Endometrium (tissue), 2 donors: ENCODE data around the gene SELENON.

Source experiments
- FAIRE-seq: peaks from 2 replicates; lab custom pipeline; 2012; peaks lifted over from hg19 to GRCh38; lab: Jason Lieb, UNC
- donor health status: control.
- donor health status: control.

Gene SELENON

DNA sequence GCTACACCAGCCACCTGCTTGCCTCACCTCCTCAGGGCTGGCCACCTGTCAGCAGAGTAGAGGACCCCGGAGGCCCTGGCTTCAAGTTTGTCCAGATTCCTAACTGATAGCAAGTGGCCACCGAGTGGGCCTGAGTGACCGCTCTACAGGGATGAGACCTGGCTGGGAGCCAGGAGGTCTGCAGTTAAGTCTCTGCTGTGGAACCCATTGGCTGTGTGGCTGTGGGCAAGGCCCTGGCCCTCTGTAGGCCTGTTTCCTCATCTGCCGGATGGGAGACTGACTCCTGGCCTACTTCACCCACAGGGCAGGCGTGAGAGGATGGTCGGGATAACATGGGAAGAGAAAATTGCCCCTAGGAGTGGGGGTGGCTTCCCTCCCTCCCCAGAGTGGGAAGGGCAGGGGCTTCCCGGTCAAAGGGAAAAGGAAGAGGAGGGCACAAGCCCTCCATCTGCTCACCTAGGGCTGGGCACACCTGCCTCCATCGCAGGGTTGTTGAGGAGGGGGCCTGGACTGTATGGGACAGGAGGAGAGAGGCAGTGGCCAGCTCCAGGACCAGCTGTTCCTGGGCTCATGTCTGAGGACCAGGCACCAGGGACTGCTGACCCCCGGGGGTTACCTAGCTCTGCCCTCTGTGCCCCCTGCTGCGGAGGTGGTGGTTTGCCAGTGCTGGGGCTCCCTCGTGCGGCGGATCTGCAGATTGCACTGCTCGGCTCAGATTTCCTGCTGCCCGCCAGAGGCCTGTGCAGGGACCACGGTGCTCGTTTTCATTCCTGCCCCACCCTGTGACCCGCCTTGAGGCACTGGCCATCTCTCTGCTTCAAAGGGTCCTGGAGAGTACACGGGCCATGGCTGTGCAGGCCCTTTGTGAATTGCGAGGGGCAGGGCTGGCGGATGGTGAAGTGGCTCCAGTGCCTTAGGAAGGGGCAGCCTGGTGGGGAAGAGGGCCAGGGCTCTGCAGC is 10.6 kb downstream of the SELENON start:
- FAIRE-seq: no peak

DNA sequence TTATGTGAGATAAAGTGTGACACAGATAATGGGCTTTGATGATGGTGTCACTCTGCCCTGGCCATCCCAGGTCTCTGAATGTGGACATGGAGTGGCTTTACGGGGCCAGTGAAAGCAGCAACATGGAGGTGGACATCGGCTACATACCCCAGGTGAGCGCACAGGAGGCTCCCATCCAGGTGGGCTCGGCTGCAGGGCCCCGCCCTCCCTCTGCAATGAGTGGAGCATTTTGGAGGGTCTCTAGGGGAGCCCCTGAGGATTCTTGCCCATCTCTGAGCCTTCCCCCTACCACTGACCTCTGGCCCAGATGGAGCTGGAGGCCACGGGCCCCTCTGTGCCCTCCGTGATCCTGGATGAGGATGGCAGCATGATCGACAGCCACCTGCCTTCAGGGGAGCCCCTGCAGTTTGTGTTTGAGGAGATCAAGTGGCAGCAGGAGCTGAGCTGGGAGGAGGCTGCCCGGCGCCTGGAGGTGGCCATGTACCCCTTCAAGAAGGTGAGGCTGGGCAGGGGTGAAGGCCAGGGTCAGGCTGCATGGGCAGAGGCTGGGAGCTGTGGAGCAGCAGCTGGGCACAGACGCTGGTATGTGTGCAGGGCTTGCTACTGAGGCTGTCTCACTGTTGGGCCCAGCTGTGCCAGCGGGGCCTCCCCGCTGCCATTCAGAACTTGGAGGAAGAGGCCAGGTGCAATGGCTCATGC is 11.5 kb downstream of the SELENON start:
- FAIRE-seq: no peak

DNA sequence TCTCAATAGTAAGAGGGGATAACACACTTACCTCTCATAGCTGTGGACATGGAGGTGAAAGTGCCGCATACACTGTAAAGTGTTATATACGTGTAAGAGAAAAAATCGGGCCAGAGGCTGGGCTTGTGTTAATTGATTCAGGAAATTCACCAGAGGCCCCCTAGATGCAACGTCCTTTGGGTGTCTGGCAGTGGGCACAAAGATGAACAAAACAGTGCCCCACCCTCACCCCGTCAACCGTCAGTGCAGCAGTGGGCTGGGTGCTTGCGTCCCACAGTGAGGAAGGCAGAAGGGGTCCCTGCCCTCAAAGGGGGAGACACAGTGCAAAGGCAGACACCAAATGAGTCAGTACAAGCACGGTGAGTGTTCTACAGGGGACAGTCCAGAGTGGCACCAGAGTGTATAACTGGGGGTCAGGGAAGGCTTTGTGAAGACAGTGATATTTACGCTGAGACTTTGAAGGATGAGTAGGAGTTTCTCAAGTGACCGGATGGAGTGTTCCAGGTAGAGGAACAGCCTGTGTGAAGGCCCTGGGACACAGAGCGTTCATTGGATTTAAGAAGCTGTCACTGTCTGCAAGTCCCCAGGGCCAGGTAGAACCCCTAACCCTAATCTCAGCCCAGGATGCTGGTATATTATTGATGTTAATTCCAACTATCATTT is 13.2 kb downstream of the SELENON start:
- FAIRE-seq: no peak

DNA sequence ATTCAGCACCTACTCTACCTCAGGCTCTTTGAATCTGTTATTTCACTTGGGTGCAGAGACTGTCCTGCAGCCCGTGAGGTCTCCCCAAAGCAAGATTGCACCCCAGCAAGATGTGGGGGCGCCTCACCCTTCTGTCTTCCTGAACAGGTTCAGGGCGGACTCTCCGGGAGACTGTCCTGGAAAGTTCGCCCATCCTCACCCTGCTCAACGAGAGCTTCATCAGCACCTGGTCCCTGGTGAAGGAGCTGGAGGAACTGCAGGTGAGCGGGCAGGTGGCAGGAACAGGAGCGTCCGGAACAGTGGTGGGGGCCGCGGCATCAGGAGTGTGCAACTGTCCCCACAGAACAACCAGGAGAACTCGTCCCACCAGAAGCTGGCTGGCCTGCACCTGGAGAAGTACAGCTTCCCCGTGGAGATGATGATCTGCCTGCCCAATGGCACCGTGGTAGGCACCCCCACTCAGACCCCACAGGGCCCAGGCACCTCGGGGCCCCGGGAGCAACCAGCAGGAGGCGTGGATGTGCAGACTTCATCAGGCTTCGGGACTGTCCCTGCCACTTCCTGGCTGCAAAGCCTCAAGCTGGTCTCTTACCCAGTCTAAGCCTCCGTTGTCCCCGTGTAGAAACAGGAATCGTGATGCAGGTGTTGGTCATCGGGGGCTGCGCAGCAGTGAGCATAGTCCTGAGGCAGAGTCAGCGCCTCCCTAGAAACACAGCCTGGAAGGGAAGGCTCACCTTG is 13.9 kb downstream of the SELENON start:
- no peak for FAIRE-seq

DNA sequence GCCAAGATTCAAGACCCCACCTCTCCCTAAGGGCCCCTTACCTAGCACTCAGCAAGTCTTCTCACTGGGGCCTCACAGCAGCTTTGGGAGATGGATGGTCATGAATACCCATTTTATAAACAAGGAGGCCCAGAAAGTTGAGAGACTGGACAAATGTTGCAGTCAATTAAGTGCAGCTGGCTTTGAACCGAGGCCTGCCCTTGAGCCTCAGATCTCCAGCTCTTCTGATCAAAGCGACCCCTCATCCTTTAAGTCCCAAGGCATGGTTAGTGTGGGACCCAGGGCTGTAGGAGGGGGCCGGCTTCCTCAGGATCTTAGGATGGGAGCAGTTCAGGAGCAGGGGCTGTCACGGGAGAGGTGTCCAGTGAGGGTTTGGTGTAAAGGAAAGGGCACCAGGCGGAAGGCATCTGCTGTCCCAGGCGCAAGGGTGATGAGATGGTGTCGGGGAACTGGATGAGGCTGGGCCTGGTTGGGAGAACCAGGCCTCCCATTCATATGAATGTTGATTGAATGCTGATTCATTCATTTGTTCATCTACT is 14.6 kb downstream of the SELENON start:
- no peak for FAIRE-seq

DNA sequence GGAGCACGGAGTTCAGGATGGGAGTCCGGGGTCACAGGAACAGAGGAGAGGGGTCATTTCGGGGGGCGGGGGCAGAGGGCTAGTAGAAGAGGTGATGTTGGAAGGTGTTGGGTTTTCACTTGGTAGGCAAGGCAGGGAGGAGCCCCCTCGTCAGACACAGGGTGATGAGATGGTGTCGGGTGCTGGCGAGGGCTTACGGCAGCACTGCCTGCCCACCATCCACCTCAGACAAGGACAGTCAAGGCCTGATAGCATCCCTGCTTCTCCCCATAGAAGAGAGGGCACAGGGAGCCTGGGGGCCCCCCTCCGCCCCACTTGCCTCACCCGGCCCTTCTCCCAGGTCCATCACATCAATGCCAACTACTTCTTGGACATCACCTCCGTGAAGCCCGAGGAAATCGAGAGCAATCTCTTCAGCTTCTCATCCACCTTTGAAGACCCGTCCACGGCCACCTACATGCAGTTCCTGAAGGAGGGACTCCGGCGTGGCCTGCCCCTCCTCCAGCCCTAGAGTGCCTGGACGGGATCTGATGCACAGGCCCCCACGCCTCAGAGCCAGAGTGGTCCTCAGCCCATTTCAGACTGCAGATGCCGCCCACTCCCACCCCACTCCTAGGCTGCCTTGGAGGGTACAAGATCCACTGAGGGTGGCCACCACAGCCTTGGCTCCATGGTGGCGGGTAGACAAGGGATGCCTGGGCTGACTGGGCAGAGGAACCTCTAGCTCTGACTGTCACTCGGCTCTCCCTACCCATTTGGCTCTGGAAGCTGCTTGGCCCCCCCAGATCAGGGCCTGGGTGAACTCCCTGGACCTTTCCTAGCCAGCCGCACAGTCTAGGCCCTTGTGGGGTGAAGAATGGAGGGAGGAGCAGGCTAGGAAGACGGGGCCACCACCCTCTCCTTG is 15.5 kb downstream of the SELENON start:
- no peak for FAIRE-seq

DNA sequence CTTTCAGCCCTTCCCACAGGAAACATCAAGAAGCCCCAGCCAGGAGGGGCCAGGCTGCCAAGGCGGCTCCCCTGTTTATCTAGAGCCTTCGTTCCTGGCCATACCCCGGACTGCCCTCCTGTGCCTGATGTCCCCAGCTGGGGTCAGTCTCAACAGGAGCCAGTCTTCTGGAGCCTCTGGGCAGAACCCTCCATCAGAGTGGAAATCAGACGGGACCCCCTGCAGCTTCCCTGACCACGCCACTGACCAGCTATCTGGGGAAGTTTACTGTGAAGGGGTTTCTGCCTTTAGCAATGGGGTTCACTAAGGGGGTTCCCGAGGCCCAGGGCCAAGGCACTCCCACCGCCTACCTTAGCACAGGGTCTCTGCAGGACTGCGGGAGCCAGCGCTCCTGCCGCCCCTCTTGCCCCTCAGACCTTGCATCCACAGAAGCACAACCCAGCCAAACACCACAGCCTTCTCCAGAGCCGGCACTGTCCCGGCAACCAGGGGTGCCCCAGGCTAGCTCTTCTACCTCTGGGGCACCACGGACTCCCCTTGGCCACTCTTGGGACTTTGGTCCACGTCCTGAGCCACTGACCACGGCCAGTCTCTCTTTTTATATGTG is 16.2 kb downstream of the SELENON start:
- no peak for FAIRE-seq

DNA sequence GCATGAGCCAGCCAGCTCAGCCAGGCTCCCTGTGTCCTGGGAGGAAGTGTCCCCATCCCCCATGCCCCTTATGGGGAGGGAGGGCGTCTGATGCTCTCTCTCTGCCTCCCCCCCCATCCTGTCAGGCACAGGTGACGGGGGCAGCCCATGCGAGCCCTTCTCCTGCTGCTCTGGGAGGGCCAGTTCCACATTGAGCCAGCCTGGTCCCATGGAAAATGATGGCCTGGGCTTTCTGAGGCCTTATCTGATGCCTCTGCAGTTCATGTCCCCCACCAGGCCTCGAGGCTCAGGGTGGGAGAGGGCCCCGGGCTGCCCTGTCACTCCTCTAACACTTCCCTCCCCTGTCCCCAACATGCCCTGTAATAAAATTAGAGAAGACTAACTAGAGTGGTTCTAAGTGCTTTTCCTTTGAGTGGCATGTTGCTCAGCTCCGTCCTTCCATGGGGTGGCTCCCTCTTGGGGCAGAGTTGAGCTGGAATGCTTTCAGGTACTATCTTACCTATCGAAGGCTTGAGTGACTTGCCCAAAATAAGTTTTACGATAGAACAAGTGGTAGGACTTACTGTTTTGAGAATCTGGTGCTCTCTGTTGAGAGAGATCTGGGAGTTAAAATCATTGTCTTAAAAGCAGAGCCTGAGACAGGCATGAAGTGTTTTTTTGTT is 18.0 kb downstream of the SELENON start:
- FAIRE-seq: no peak

DNA sequence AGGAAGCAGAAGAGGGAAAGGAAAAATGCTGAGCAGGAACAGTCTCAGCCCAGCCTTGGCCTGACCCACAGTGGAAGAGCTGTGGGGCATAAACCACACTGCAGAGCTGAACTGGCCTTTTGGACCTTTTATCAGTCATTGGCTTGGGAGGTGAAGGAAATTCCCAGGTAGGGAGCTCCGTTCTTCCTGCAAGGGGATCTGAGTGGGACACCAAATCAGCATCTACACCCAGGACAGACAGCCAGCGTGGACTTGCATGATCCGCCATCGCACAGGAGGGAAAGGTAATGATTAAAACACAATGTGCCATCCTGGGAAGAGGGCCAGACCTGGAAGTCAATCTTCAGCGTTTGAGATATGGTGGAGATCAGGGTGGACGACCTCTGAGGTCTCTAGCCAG is 18.6 kb downstream of the SELENON start:
- no peak for FAIRE-seq

DNA sequence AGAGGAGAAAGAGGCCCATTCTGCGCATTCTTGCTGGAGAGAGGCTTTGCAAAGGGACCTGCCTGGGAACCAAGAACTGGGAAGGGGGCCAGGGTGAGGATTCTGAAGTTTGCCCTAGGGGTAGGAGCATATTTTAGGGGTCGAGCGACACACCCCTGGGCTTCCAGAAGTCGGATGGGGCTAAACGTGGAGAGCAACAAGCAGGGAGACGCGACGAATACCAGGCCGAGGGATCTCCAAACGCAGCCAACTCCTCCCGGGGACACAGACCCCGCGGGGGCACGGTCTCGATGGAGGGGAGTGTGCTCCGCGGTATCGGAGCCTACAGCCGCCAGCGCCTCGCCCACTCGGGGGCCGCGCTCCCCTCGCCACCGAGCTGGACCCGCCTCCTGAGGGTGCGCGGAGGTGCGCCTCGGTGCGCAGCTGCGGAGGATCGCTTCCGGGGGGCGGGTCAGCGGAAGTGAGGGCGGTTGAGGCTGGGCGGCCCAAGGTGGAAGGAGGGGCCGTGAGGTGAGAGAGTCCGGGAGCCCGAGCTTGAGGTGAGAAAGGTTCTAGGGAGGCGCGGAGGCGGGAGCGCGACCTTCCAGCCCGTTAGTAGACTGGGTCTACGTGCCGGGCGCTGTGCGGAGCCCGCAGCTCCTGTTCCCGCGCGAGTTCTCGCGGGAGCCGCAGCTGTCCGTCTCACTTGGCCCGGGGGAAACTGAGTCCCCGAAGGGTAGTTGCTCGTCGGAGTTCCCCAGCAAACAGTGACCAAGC is 19.7 kb downstream of the SELENON start, which contains the start of gene MTFR1L:
MTFR1L (plus strand) TSS at position 464 of the 756 bp plus-strand sequence. CDS start 3,151 bp downstream, outside the sequence.
- FAIRE-seq: no peak

DNA sequence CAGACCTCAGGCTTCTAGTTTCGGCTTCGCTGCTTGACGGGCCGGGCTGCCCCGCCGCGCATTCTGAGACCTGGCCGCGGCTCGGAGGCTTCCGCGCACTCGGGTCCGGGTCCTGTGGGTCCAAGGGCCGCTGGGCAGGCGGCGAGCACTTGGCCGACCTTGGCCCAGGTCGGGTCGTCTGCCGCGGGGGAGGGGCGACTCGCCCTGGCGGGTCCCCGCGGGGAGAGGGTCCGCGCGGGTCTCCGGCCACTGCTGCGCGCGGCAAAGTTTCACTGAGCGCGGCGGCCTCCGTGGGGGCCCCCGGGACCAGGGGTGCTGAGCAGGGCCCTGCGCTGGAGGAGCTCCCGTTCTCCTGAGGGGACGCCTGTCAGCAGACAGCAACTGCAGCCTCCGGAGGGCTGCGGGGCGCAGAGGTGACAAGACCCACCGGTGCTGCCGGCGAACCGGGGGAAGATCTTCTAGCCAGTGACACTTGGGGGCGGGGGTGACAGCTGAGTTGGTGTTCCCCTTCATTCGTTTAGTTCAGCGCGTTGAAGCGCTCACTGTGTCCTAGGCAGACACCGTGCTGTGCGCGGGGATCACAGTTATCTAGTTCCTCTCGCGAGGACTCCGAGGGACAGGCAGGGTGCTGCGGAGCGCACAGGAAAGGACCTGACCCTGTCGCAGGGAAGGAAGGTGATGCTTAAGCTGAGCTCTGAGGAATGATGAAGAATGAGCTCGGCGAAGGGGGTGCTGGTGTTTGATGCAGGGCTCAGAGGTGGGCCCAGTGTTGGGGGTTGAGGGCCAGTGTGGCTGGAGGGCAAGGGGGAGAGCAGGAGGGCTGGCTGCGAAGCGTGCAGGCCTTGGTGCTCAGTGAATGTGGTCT is 20.5 kb downstream of the SELENON start:
- no peak for FAIRE-seq

DNA sequence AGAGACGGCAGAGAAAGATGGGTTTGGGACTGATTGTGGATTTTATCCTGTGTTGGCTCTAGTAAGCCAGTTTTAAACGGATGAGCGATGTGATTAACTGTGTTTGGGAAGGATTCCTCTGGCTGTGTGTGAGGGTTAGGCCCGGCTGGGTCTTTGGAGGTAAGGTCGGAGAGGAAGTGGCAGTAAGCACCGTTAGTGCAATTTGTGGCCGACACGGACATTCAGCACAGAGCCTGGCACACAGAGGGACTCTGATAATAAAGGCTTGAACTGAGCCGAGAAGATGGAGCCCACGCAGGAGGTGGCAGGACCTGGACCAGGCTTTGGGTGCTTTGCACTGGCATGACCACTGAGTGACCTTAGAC is 21.1 kb downstream of the SELENON start:
- FAIRE-seq: no peak

DNA sequence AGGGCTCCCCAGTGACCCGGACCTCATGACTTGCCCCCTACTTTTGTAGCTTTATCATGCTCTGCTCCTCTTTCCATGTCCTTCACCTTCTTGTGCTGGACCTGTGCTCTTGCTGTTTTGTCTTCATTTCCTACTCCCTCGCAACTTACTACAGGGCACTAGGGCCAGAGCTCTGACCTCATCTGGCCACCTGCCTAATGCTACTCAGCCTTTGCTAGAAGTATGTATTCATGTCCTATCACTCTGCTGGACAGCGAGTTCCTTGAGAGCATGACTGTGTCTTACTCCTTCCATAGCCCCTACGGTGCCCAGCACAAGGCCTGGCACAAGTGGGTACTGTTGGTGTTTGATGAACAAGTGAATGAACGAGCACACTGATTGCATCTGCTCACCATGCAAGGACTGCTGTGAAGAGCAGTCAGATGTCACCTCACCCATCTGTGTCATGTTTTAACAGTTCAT is 21.7 kb downstream of the SELENON start:
- FAIRE-seq: no peak

DNA sequence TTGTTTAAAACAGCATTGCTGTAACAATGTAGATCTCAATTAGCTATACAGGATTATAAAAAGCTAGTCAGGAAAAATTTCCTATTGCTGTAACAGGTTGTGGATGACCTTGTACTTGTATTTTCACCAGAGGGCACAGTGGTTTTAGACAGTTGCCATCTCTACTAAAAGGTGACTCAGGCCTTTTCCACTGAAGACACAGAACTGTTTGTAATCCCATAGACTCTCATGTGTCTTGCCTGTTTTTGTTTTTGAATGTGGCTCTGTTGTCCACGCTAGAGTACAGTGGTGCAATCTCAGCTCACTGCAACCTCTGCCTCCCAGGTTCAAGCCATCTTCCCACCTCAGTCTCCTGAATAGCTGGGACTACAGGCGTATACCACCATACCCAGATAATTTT is 25.6 kb downstream of the SELENON start:
- no peak for FAIRE-seq

DNA sequence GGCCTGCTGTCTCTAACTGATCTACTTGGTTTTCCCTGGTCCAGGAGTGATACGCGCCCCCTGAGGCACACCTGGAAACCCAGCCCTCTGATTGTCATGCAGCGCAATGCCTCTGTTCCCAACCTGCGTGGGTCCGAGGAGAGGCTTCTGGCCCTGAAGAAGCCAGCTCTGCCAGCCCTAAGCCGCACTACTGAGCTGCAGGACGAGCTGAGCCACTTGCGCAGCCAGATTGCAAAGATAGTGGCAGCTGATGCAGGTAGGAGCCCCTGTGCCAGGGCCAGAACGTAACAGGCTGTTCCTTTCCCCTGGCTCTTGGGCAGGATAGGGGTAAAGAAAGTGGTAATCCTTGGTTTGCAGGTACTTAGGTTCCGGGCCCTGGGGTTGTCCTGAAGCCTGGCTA is 26.6 kb downstream of the SELENON start:
- FAIRE-seq: no peak

DNA sequence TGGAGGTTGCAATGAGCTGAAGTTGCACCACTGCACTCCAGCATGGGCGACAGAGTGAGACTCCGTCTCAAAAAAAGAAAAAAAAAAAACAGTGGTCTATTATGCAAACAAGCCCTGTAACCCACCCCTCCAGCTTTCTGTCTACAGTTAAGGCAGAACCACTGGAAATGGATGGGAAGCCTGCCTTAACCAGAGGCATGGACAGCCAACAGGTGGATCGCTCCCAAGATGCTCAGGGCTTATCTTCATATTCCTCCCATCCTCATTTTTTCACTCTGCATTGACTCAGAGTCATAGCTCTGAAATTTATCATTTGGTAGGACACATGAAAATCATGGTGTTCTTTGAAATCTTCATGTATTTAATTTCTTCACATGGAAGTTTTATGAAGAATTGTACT is 28.5 kb downstream of the SELENON start:
- FAIRE-seq: no peak

DNA sequence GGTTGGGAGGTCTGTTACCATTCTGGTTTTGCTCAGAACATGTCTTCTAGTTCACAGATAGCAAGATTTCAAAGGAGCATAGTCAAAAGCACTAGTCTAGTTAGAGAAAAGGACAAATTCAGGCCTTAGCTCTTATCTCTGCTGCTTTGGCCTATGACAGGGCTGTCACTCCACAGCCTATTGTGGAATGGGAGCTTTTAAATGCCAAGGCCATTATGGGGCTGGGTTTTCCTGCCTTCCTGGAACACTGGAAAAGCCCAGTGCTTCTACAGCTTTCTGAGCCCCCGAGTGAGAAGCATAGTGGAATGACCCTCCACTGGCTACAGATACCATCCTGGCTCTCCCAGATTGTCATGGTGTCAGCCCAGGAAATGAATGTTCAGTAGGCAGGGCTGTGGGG is 29.1 kb downstream of the SELENON start:
- FAIRE-seq: no peak
